ENCODE data around the gene GALNT2. TPM values are rescaled to one million over a fixed set of nuclear protein-coding genes. Genes with fewer than 3 reads are reported as not detected.

GALNT2 gene
- total and polyA plus RNA-seq, 2 of the 13 experiments (the other 11 are each of a cell fraction or from before 2014, with no cell fraction given): 39.3 to 39.6 TPM

- no peak for TF ChIP-seq KDM3A (CRISPR knock-in tag; IDR thresholded peaks at IDR 0.05; ENCODE audit: low read depth)
- no peak for TF ChIP-seq ZSCAN29 (CRISPR knock-in tag; conservative IDR thresholded peaks at IDR 0.05)
- TF ChIP-seq ZNF562 (CRISPR knock-in tag; IDR thresholded peaks at IDR 0.05; ENCODE audit: borderline replicate concordance): no peak
- peak; percentile 27; the same call in 1 of the 2 replicates for TF ChIP-seq BCL6 (CRISPR knock-in tag; IDR thresholded peaks at IDR 0.05)
- 0 out of 2 replicates have a peak, but pooled peaks have one; percentile 32 for TF ChIP-seq FOXP4 (CRISPR knock-in tag; IDR thresholded peaks at IDR 0.05)
- no peak for TF ChIP-seq PHF8 (CRISPR knock-in tag; IDR thresholded peaks at IDR 0.05)
- no peak for TF ChIP-seq CBFB (CRISPR knock-in tag; IDR thresholded peaks at IDR 0.05)
- no peak for TF ChIP-seq HNRNPLL (IDR thresholded peaks at IDR 0.05; ENCODE audit: low read depth, low read length, poor library complexity, severe bottlenecking)
- no peak for TF ChIP-seq SETDB1 (CRISPR knock-in tag; IDR thresholded peaks at IDR 0.05; ENCODE audit: borderline replicate concordance)
- no peak for TF ChIP-seq ZNF879 (CRISPR knock-in tag; IDR thresholded peaks at IDR 0.05)
- TF ChIP-seq ZMAT3 (CRISPR knock-in tag; conservative IDR thresholded peaks at IDR 0.05): no peak
- no peak for TF ChIP-seq MLX (CRISPR knock-in tag; IDR thresholded peaks at IDR 0.05)
- peak; percentile 25; the same call in 1 of the 2 replicates for TF ChIP-seq HMG20A (CRISPR knock-in tag; IDR thresholded peaks at IDR 0.05; ENCODE audit: borderline replicate concordance)
- TF ChIP-seq KLF15 (CRISPR knock-in tag; IDR thresholded peaks at IDR 0.05; ENCODE audit: borderline replicate concordance): no peak
- TF ChIP-seq CREBL2 (CRISPR knock-in tag; IDR thresholded peaks at IDR 0.05; ENCODE audit: borderline replicate concordance): no peak
- TF ChIP-seq SOX13 (IDR thresholded peaks at IDR 0.05): no peak
- TF ChIP-seq SOX13 (CRISPR knock-in tag; conservative IDR thresholded peaks at IDR 0.05 in 1 of 2, IDR thresholded peaks at IDR 0.05 in 1 of 2): peak in 1 of 2 experiments; percentile 50; a peak in 1 of 4 replicates
- TF ChIP-seq NCOA2 (CRISPR knock-in tag; IDR thresholded peaks at IDR 0.05): 0 out of 2 replicates have a peak, but pooled peaks have one; percentile 27
- peak; percentile 38; the same call in 1 of the 2 replicates for TF ChIP-seq ZNF503 (CRISPR knock-in tag; IDR thresholded peaks at IDR 0.05)
- TF ChIP-seq FOSL1 (CRISPR knock-in tag; IDR thresholded peaks at IDR 0.05; ENCODE audit: borderline replicate concordance): 0 out of 2 replicates have a peak, but pooled peaks have one; percentile 58
- no peak for TF ChIP-seq ZBTB20 (CRISPR knock-in tag; IDR thresholded peaks at IDR 0.05; ENCODE audit: borderline replicate concordance, low read depth)
- TF ChIP-seq ZNF33B (CRISPR knock-in tag; IDR thresholded peaks at IDR 0.05): no peak
- peak; percentile 59; the same call in 1 of the 2 replicates for TF ChIP-seq JUNB (CRISPR knock-in tag; IDR thresholded peaks at IDR 0.05; ENCODE audit: borderline replicate concordance)
- TF ChIP-seq SAP130 (CRISPR knock-in tag; IDR thresholded peaks at IDR 0.05; ENCODE audit: low read depth): peak; percentile 37; the same call in 1 of the 2 replicates
- no peak for TF ChIP-seq RBM22 (optimal IDR thresholded peaks at IDR 0.05; ENCODE audit: low read length)
These were observed 23.2 kb downstream of the GALNT2 start (continued) for GRCh38 chr1:230090194-230090711.

Data from HepG2 (cell line).